Stomach smooth muscle (tissue), 2 donors: ENCODE measurements around the gene BTN3A1.
"Not testable (repeated sequence)": the region's sequence is repeated elsewhere in the genome, so short reads cannot be mapped to it uniquely, and the experiment has no call there.

Experiments used
- H3K27ac ChIP-seq: one replicate; pipeline ENCODE4 v1.7.0; 2013; ENCODE audit warnings: mild to moderate bottlenecking, low read length, inconsistent platforms
- H3K27me3 ChIP-seq, 2 donors: one replicate each; pipeline ENCODE4 v1.7.0; 2013; ENCODE audit warnings: low read length in 2 of 2; ENCODE audit not compliant: insufficient read depth in 2 of 2, control insufficient read depth in 1 of 2
- H3K36me3 ChIP-seq, 2 donors: one replicate each; pipeline ENCODE4 v1.7.0; 2013; ENCODE audit warnings: low read length in 2 of 2; ENCODE audit not compliant: control insufficient read depth in 2 of 2, insufficient read depth in 2 of 2
- H3K4me1 ChIP-seq: one replicate; pipeline ENCODE4 v1.7.0; 2013; ENCODE audit warnings: low read length; ENCODE audit not compliant: control insufficient read depth, insufficient read depth
- H3K4me3 ChIP-seq, 2 donors: one replicate each; pipeline ENCODE4 v1.7.0; 2013; ENCODE audit warnings: low read length in 2 of 2
- H3K9ac ChIP-seq, 2 donors: one replicate each; pipeline ENCODE4 v1.7.0; 2013; ENCODE audit warnings: low read length in 2 of 2, mild to moderate bottlenecking in 1 of 2
- H3K9me3 ChIP-seq, 2 donors: one replicate each; pipeline ENCODE4 v1.7.0; 2013; ENCODE audit warnings: low read length in 2 of 2; ENCODE audit not compliant: control insufficient read depth in 2 of 2
- donor health status: healthy.
- donor health status: Pancreatic carcinoma.

BTN3A1 gene

GRCh38 chr6:26426691-26427450 is 24.8 kb downstream of the BTN3A1 start:
- Histone ChIP-seq H3K9ac (no peak overlapping the region), H3K36me3 (peaks cover 22 to 27% of the 10 kb centered on the region in 2 donors), H3K4me1 (peaks cover 9% of the 10 kb centered on the region), H3K27me3 (no peaks in the 10 kb centered on the region), H3K4me3 (no peak overlapping the region), H3K9me3 (no peaks in the 10 kb centered on the region), H3K27ac (no peak overlapping the region)

- Histone ChIP-seq H3K36me3 (peaks cover 22 to 29% of the 10 kb centered on the region in 2 donors), H3K4me3 (no peak overlapping the region)
Measured at GRCh38 chr6:26427451-26427809, 25.4 kb downstream of the BTN3A1 start.

GRCh38 chr6:26428206-26428605 is 26.1 kb downstream of the BTN3A1 start:
- Histone ChIP-seq H3K27ac (no peak overlapping the region), H3K9me3 (no peaks in the 10 kb centered on the region), H3K4me1 (peaks cover 4% of the 10 kb centered on the region), H3K27me3 (no peaks in the 10 kb centered on the region), H3K4me3 (no peak overlapping the region), H3K36me3 (peaks cover 22 to 29% of the 10 kb centered on the region in 2 donors), H3K9ac (no peak overlapping the region)

More at GRCh38 chr6:26427451-26427809, 25.4 kb downstream of the BTN3A1 start:
- H3K27me3 ChIP-seq = no peaks in the 10 kb centered on the region
- H3K4me1 ChIP-seq = peaks cover 6% of the 10 kb centered on the region
- no peak overlapping the region for H3K9ac ChIP-seq
- H3K9me3 ChIP-seq = no peaks in the 10 kb centered on the region
- H3K27ac ChIP-seq = no peak overlapping the region

GRCh38 chr6:26430787-26431186 is 28.7 kb downstream of the BTN3A1 start:
- Histone ChIP-seq H3K9ac (no peak overlapping the region), H3K9me3 (no peaks in the 10 kb centered on the region), H3K4me1 (no peaks in the 10 kb centered on the region), H3K36me3 (peaks cover 22 to 29% of the 10 kb centered on the region in 2 donors), H3K27ac (no peak overlapping the region), H3K27me3 (no peaks in the 10 kb centered on the region), H3K4me3 (no peak overlapping the region)

GRCh38 chr6:26431258-26432172 is 29.4 kb downstream of the BTN3A1 start:
- no peak overlapping the region for H3K27ac ChIP-seq
- H3K27me3 ChIP-seq = no peaks in the 10 kb centered on the region
- no peaks in the 10 kb centered on the region for H3K9me3 ChIP-seq
- H3K4me3 ChIP-seq = no peak overlapping the region
- H3K9ac ChIP-seq = no peak overlapping the region
- no peaks in the 10 kb centered on the region for H3K4me1 ChIP-seq
- peaks cover 17 to 24% of the 10 kb centered on the region in 2 donors for H3K36me3 ChIP-seq

GRCh38 chr6:26432627-26433201 is 30.6 kb downstream of the BTN3A1 start:
- Histone ChIP-seq H3K4me1 (no peaks in the 10 kb centered on the region), H3K36me3 (peaks cover 13 to 16% of the 10 kb centered on the region in 2 donors), H3K27me3 (no peaks in the 10 kb centered on the region), H3K9ac (no peak overlapping the region), H3K4me3 (no peak overlapping the region), H3K9me3 (no peaks in the 10 kb centered on the region), H3K27ac (no peak overlapping the region)

GRCh38 chr6:26433680-26434079 is 31.6 kb downstream of the BTN3A1 start:
- not testable (repeated sequence) for H3K9ac ChIP-seq, H3K9me3 ChIP-seq, H3K4me1 ChIP-seq, H3K27me3 ChIP-seq, H3K4me3 ChIP-seq, H3K27ac ChIP-seq
- H3K36me3 ChIP-seq = peaks cover 10 to 16% of the 10 kb centered on the region in 2 donors

- peaks cover 5 to 8% of the 10 kb centered on the region in 2 donors for H3K36me3 ChIP-seq
- no peak overlapping the region for H3K4me3 ChIP-seq
- H3K27ac ChIP-seq = no peak overlapping the region
- no peaks in the 10 kb centered on the region for H3K27me3 ChIP-seq
- H3K4me1 ChIP-seq = peaks cover 4% of the 10 kb centered on the region
- no peak overlapping the region for H3K9ac ChIP-seq
- no peaks in the 10 kb centered on the region for H3K9me3 ChIP-seq
Measured at GRCh38 chr6:26436018-26436417, 33.9 kb downstream of the BTN3A1 start.

GRCh38 chr6:26437550-26437949 is 35.5 kb downstream of the BTN3A1 start:
- H3K9me3 ChIP-seq = no peaks in the 10 kb centered on the region
- H3K4me1 ChIP-seq = peaks cover 4% of the 10 kb centered on the region
- no peak overlapping the region for H3K9ac ChIP-seq
- no peak overlapping the region for H3K27ac ChIP-seq
- H3K27me3 ChIP-seq = no peaks in the 10 kb centered on the region
- no peaks in the 10 kb centered on the region for H3K36me3 ChIP-seq
- H3K4me3 ChIP-seq = no peak overlapping the region

- Histone ChIP-seq H3K9me3 (no peaks in the 10 kb centered on the region), H3K4me3 (no peak overlapping the region), H3K27me3 (no peaks in the 10 kb centered on the region), H3K9ac (no peak overlapping the region), H3K36me3 (no peaks in the 10 kb centered on the region), H3K4me1 (peaks cover 4% of the 10 kb centered on the region), H3K27ac (no peak overlapping the region)
Measured at GRCh38 chr6:26438000-26438399, 35.9 kb downstream of the BTN3A1 start.
